ENCODE results near the gene SPO11.

The SPO11 gene

DNA sequence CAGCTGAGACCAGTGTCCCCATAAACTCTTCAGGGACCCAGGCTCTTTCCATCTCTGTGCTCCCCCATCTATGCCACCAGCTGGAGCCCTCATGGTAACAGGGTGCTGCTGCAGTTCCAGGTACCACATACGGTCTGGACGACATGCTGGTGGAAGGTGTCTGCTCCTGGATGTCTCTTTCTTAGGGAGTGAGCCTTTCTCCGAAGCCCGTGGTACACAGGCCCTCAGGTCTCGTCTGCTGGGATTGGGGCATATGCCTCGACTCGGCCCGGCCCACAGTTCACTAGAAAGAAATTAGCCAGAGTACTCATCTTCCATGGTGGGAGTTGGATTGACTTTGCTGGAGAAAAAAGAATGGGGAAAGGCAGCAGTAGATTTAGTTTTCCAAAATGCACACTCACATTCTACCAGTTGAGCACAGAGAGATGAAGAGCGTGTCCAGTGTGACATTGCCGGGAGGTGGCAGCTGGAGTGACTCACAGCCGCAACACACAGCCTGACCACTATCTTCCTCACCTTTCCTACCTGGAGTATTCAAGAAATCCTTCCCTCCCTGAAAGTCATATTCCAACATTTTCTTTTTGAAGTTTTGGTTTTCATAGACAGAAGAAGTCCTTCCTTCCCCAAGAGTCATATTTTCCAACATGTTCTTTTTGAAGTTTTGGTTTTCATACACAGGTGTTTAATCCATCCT, 18.6 kb upstream of the SPO11 start:
- DNase-seq, result peak; percentile 1

GRCh38 chr20:57312138-57312537, 17.5 kb upstream of the SPO11 start:
- DNase-seq, result no peak

GRCh38 chr20:57313230-57313629, 16.4 kb upstream of the SPO11 start:
- peak; percentile 13 for DNase-seq

DNA sequence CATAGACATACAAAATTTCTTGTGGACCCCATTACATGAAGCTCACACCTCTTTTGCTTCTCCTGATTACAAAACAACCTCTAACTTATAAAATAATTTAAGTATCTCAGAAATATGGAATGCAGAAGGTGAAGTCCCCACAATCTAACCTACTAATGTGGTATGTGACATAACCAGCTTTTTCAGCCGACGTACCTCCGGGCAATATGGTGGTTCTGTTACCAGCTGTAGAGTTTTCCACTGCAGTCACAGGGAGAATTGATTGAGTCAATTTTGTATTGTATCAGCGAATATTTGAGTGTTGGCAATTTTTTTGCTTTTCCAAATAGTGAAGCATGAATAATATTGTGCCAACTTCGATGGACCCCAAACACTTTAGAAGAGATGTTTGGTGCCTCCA, 15.7 kb upstream of the SPO11 start:
- no peak for DNase-seq

DNA sequence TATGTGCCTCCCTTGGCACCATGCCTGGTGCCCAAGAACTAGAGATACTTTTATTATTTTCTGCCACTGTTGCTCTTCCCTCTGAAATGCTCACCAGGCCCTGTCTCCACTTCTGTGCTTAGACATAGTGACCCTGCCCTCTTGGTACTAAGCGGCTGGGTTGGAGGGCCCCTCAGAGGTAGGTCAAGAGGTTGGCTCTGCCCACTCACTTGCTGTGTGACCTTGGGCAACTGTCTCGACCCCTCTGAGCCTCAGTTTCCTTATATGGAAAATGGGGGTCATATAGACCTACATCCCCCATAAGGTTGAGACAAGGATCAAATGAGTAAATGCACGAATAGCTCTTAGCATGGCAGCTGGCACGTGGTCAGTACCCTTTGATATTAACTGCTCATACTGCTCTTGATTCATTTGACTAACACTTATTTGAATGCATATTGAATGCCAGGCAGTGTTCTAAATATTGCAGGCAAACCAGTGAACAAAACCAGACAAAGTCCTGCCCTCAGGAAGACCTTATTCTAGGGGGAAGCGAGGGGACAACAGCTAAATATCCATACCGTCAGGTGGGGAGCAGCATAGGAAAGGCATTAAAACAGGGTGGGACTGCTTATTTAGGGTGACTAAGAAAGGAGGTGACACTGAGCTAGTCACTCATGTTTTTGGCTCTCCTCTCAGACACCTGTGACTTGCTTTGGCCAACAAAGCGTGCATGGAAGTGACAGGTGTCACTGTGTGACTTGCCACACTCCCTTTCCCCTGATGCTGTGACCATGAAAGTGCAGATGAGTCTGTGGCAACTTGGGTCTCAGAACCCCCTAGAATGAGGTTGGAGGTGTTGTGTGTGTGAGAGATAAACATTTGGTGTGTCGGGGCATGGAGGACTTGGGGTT, 14.3 kb upstream of the SPO11 start:
- peak; percentile 12 for DNase-seq

DNA sequence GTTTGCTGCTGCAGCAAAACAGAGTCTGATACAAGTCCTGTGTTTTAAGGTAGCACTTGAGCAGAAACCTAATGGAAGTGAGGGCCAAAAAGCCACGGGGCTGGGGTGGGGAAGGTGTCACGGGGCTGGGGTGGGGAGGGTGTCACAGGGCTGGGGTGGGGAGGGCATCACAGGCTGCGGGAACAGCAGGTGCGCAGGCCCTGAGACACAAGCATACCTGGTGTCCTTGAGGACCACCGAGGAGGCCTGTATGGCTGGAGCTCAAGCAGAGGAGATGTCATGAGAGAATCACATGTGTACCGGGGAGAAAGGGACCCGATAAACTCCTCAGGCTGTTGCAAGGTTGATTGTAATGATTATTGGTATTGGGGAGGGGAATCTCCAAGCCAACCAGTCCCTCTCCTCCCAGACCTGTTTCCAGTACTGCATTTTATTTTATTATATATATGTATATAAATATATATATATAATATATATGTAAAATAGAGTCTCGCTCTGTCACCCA, 13.6 kb upstream of the SPO11 start:
- DNase-seq, result peak; percentile 2

GRCh38 chr20:57316795-57317201, 12.8 kb upstream of the SPO11 start:
- peak; percentile 20 for DNase-seq

DNA sequence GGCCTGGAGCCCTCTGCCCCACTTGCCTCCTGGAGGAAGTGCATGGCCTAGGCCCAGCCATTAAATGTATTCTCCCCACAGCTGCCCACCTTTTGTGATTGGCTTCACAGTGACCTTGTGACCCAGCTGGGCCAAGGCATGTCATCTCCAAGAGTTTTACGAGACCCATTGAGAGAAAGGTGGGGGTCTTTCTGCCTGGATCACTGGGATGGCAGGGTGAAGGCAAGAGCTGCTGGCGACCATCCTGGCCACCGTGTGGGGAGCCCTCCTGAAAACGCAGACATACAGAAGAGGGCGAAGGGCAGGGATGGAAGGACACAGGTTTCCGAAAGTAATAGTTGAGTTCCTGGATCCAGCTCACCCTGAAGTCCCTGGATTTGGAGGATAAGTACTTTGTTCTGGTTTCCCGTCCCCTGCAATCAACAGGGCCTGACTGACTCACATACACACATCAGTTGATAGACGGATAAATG, 12.3 kb upstream of the SPO11 start:
- no peak for DNase-seq

DNA sequence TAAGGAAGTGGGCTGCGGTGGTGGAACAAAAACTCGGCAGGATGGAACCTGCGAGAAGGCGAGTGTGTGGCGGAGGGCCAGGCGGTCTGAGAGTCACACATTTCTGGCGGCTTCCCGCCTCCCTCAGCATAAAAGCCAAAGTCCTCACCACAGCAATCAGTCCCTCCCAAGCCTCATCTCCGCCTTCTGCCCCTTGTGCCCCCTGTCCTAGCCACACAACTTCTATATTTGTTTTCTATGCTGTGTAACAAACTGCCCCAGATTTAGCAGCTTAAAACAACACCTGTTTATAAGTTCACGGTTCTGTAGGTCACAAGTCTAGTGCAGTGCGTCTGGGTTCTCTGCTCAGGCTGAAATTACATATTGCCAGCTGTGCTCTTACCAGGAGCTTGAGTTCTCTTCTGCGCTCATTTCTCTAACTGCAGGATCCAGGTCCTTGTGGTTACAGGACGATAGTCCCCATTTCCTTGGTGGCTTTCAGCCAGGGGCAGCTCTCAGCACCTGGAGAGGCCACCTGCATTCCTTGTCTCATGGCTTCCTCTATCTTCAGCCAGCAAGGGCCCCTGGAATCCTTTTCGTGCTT, 11.7 kb upstream of the SPO11 start:
- no peak for DNase-seq

DNA sequence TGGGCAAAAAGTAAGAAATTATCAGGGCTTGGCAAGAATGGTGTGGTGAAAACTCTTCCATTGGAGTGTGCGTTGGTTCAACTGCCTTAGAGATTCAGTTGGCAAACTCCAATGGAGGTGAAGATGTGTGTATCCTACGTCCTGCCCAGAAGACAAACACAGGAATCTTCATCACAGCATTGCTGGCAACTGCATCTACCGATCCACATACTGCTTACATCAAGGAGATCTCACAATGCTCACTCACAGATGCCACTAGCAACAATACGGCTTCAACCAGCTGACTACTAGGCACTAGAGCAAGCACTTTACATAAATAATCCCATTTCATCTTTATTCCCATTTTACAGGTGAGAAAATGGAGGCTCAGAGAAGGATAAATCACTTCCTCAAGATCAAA, 10.0 kb upstream of the SPO11 start:
- DNase-seq, result no peak

GRCh38 chr20:57320358-57320757, 9.2 kb upstream of the SPO11 start:
- DNase-seq, result no peak

- DNase-seq, result no peak
Measured at GRCh38 chr20:57321142-57321541, 8.5 kb upstream of the SPO11 start.

DNA sequence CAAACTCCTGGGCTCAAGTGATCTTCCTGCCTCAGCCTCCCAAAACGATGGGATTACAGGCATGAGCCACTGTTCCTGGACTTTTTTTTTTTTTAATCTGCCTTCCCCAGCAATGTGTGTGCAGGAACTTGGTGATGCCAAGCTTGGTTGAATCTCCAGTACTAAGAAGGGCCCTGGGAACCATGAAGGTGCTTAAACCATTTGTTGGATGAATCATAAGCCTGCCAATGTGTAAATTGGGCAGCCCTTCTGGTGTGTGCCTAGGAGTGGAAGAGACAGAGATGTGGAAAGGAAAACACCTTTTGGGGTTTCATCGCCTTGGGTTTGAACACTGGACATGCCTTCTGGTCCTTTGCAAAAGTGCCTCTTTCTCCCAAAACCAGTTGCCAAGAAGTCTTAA, 7.1 kb upstream of the SPO11 start:
- no peak for DNase-seq

- no peak for DNase-seq
Measured at GRCh38 chr20:57323034-57323433, 6.6 kb upstream of the SPO11 start.

GRCh38 chr20:57325632-57326356, 3.8 kb upstream of the SPO11 start:
- DNase-seq, result no peak

DNA sequence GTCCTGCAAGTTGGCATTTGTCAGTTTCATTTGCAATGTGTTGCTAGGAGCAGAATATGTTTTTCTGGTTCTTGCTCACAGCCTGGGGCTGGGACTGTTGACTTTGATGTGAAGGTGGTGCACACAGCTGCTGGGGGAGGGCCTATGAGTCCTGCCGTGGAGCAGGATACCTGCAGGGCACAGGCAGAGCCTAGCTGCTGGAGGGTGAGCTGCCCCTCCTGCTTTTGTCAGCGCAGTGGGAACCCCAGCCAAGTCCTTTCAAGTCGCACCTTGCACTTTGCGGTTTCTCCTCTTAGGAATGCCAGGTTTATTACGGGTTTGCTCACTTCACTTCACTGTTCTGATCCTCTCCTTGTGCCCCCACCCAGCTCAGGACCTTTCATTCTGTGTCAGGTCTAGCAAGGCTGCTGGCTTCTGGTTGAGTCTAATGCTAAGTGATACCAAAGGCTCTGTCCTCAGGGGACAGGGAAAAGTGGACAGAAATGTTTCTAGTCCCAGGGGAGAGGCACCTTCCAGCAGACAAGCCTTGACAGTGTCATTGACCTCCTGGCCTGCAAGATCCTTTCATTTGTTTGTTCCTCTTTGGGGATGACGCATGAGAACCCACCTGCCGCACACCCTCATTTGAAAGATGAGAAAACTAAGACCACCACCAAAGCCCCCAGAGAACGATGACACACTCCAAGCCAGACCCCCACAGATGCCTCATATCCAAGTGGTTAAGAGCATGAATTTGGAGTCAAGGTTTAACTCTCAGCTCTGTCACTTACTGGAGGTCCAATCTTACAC, 2.7 kb upstream of the SPO11 start:
- DNase-seq, result no peak

DNA sequence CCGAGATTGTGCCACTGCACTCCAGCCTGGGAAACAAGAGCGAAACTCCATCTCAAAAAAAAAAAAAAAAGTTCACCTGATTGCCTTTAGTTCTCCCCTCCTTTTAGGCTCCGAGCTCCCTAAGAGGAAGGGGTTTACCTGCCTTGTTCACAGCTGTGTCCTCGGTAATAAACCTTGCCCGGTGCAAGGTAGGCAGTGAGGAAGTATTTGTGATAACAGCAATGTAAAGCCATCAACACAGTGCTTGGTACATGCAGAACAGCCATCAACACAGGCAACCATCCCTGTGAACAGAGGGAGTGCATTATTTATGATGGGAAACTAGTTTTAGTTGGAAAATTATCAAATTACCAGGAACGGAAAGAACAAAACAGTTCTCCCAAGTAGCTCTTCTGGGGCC, 1.8 kb upstream of the SPO11 start:
- DNase-seq, result no peak

GRCh38 chr20:57330998-57331397, 1.4 kb downstream of the SPO11 start:
- DNase-seq, result no peak

GRCh38 chr20:57332105-57333089, 2.8 kb downstream of the SPO11 start:
- DNase-seq, result no peak

DNA sequence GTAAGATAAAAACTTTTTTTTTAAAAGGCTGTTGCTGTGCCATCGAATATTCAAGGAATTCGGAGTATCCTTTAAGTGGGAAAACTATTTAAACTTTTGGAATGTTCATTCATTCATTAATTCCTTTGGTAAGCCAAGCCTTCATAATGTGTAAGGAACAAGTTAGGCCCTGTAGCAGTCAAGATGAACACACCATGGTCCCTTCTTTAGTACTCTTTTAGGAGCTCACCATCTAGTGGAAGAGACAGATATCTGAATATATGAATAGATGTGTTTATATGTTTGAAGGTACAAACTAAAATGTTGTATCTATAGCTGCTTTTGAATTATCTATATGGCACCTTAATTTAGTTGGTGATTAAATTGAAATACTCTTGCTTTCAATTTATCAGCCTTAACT, 5.8 kb downstream of the SPO11 start:
- DNase-seq, result no peak

GRCh38 chr20:57341663-57342062, 12.1 kb downstream of the SPO11 start:
- no peak for DNase-seq
